Aortic smooth muscle cell (primary cell): ENCODE measurements around the gene SHH. TPM values are rescaled to one million over a fixed set of nuclear protein-coding genes. Genes with fewer than 3 reads are reported as not detected.

Experiments
- total RNA-seq: library from RNA; depleted of rRNA; stranded (reverse); fragments of >200 nt; gene quantifications from 2 replicates; pipeline ENCODE4 v1.2.3, GENCODE V29; 2014

SHH gene
- 0.06 and 0.13 TPM in 2 replicates for total RNA-seq

GRCh38 chr7:155811895-155812761 is at the start of gene SHH:
SHH (minus strand) TSS chr7:155812463; CDS start chr7:155812122, 341 bp downstream.

Other genes with a start within 250 kb of the SHH start
- gene RBM33, start 167.8 kb downstream of the SHH start, total RNA-seq, result 26.2 and 41.7 TPM in 2 replicates